Peyer's patch (tissue), 4 donors: Measurements from ENCODE around the gene CDH4. TPM values are rescaled to one million over a fixed set of nuclear protein-coding genes. Genes with fewer than 3 reads are reported as not detected.

Source experiments
- DNase-seq, 3 donors: peaks; one replicate each; pipeline ENCODE4 v3.0.0-alpha.2; 2017 to 2019
- H3K27ac ChIP-seq, 4 donors: fragments of 200-600 bp; sonication (generic); one replicate each; pipeline ENCODE4 v1.5.1; 2016 to 2019
- H3K27me3 ChIP-seq, 2 donors: fragments of 200-600 bp; sonication (generic); one replicate each; pipeline ENCODE4 v1.5.1; 2019
- H3K36me3 ChIP-seq, 3 donors: fragments of 200-600 bp; sonication (generic); one replicate each; pipeline ENCODE4 v1.5.1; 2016 to 2019
- H3K4me1 ChIP-seq, 4 donors: fragments of 200-600 bp; sonication (generic); one replicate each; pipeline ENCODE4 v1.5.1; 2016 to 2019
- H3K4me3 ChIP-seq, 4 donors: fragments of 200-600 bp; sonication (generic); 1 replicate in 3 of 4; 2 replicates in 1 of 4; pipeline ENCODE4 v1.5.1; 2016 to 2019; ENCODE audit warnings: mild to moderate bottlenecking in 1 of 4
- H3K9me3 ChIP-seq, 4 donors: fragments of 200-600 bp; sonication (generic); one replicate each; pipeline ENCODE4 v1.5.1; 2016 to 2019; ENCODE audit warnings: mild to moderate bottlenecking in 1 of 4
- CTCF ChIP-seq, 6 experiments: fragments of 450-650 bp in 4 of 6; fragments of 200-600 bp in 2 of 6; sonication (generic) in 1 of 6; IDR thresholded peaks; one replicate each; pipeline ENCODE4 v1.5.1; 2017 to 2019; ENCODE audit warnings: antibody characterized with exemption in 6 of 6, mild to moderate bottlenecking in 3 of 6, moderate library complexity in 1 of 6
- POLR2A ChIP-seq, 2 donors: fragments of 450-650 bp; IDR thresholded peaks; one replicate each; pipeline ENCODE4 v1.5.1; 2017; ENCODE audit warnings: antibody characterized with exemption in 2 of 2, mild to moderate bottlenecking in 2 of 2, moderate library complexity in 2 of 2
- total RNA-seq, 4 donors: library from RNA; depleted of rRNA; stranded (reverse); fragments of >200 nt; gene quantifications; one replicate each; pipeline ENCODE4 v1.1.0, GENCODE V29; 2016

CDH4 gene
- total RNA-seq, 4 donors from 2014 or later = 0.27 TPM; not detected in 3

- no peak for DNase-seq
- H3K27ac ChIP-seq = no peak overlapping the region
- TF ChIP-seq POLR2A (IDR thresholded peaks at IDR 0.05) = no peak
- no peak for TF ChIP-seq CTCF (IDR thresholded peaks at IDR 0.05)
Observed at GRCh38 chr20:61494763-61495575, 242.9 kb downstream of the CDH4 start.

GRCh38 chr20:61497029-61497627, 245.1 kb downstream of the CDH4 start:
- H3K27ac ChIP-seq = no peak overlapping the region
- H3K4me1 ChIP-seq = no peaks in the 10 kb centered on the region
- no peak overlapping the region for H3K4me3 ChIP-seq
- no peaks in the 10 kb centered on the region for H3K27me3 ChIP-seq
- no peak for DNase-seq
- no peaks in the 10 kb centered on the region for H3K9me3 ChIP-seq
- H3K36me3 ChIP-seq = no peaks in the 10 kb centered on the region
- no peak for TF ChIP-seq POLR2A (IDR thresholded peaks at IDR 0.05)
- TF ChIP-seq CTCF (IDR thresholded peaks at IDR 0.05) = no peak

More at GRCh38 chr20:61494763-61495575, 242.9 kb downstream of the CDH4 start:
- Histone ChIP-seq H3K36me3 (no peaks in the 10 kb centered on the region), H3K4me1 (no peaks in the 10 kb centered on the region), H3K27me3 (no peaks in the 10 kb centered on the region), H3K9me3 (no peaks in the 10 kb centered on the region), H3K4me3 (no peak overlapping the region)

GRCh38 chr20:61499859-61500554, 247.9 kb downstream of the CDH4 start:
- H3K9me3 ChIP-seq = no peaks in the 10 kb centered on the region
- H3K27ac ChIP-seq = no peak overlapping the region
- no peaks in the 10 kb centered on the region for H3K36me3 ChIP-seq
- no peak for DNase-seq
- no peaks in the 10 kb centered on the region for H3K27me3 ChIP-seq
- no peaks in the 10 kb centered on the region for H3K4me1 ChIP-seq
- H3K4me3 ChIP-seq = no peak overlapping the region
- no peak for TF ChIP-seq POLR2A (IDR thresholded peaks at IDR 0.05)
- no peak for TF ChIP-seq CTCF (IDR thresholded peaks at IDR 0.05)

GRCh38 chr20:61500791-61501321, 248.8 kb downstream of the CDH4 start:
- TF ChIP-seq CTCF (IDR thresholded peaks at IDR 0.05) (no peak), POLR2A (IDR thresholded peaks at IDR 0.05) (no peak)
- DNase-seq = no peak
- Histone ChIP-seq H3K36me3 (no peaks in the 10 kb centered on the region), H3K27ac (no peak overlapping the region), H3K9me3 (no peaks in the 10 kb centered on the region), H3K4me3 (no peak overlapping the region), H3K27me3 (no peaks in the 10 kb centered on the region), H3K4me1 (no peaks in the 10 kb centered on the region)

- no peak for DNase-seq
- Histone ChIP-seq H3K9me3 (no peaks in the 10 kb centered on the region), H3K4me1 (no peaks in the 10 kb centered on the region), H3K27me3 (no peaks in the 10 kb centered on the region), H3K36me3 (no peaks in the 10 kb centered on the region), H3K27ac (no peak overlapping the region), H3K4me3 (no peak overlapping the region)
- TF ChIP-seq CTCF (IDR thresholded peaks at IDR 0.05) = no peak
Observed at GRCh38 chr20:61502433-61502832, 250.4 kb downstream of the CDH4 start.
